H9 (cell line): Measurements from ENCODE around the gene DHX35. TPM values are rescaled to one million over a fixed set of nuclear protein-coding genes. Genes with fewer than 3 reads are reported as not detected.

ENCODE experiments used
- DNase-seq: peaks from one replicate; pipeline ENCODE4 v3.0.0-alpha.2; 2017
- H2AFZ ChIP-seq: one replicate; pipeline ENCODE4 v1.6.1; 2013; ENCODE audit warnings: mild to moderate bottlenecking, low read length, control low read depth, moderate library complexity
- H2AK5ac ChIP-seq: 2 replicates; pipeline ENCODE4 v1.6.1; 2013; ENCODE audit warnings: low read length, control low read depth, mixed read lengths; ENCODE audit not compliant: insufficient read length
- H2BK120ac ChIP-seq: one replicate; pipeline ENCODE4 v1.6.1; 2013; ENCODE audit warnings: low read depth, mild to moderate bottlenecking, low read length, control low read depth, inconsistent platforms; ENCODE audit not compliant: poor library complexity, severe bottlenecking
- H2BK12ac ChIP-seq: 2 replicates; pipeline ENCODE4 v1.6.1; 2013; ENCODE audit warnings: low read length, control low read depth, mixed read lengths, low read depth; ENCODE audit not compliant: insufficient read length
- H2BK15ac ChIP-seq: 2 replicates; pipeline ENCODE4 v1.6.1; 2013; ENCODE audit warnings: low read depth, low read length, control low read depth
- H2BK20ac ChIP-seq: one replicate; pipeline ENCODE4 v1.6.1; 2013; ENCODE audit warnings: low read depth, mild to moderate bottlenecking, low read length, control low read depth, inconsistent platforms; ENCODE audit not compliant: poor library complexity, severe bottlenecking
- H2BK5ac ChIP-seq: 2 replicates; pipeline ENCODE4 v1.6.1; 2013; ENCODE audit warnings: low read length, control low read depth, mixed read lengths; ENCODE audit not compliant: insufficient read length
- H3K14ac ChIP-seq: 2 replicates; pipeline ENCODE4 v1.6.1; 2013; ENCODE audit warnings: low read length, control low read depth; ENCODE audit not compliant: insufficient read depth
- H3K18ac ChIP-seq: 2 replicates; pipeline ENCODE4 v1.6.1; 2013; ENCODE audit warnings: low read depth, mild to moderate bottlenecking, mixed read lengths, low read length, control low read depth; ENCODE audit not compliant: insufficient read length
- H3K23ac ChIP-seq: 2 replicates; pipeline ENCODE4 v1.6.1; 2013; ENCODE audit warnings: low read length, control low read depth, mixed read lengths, low read depth; ENCODE audit not compliant: insufficient read length
- H3K23me2 ChIP-seq: 2 replicates; pipeline ENCODE4 v1.6.1; 2013; ENCODE audit warnings: low read depth, mild to moderate bottlenecking, mixed read lengths, low read length, control low read depth; ENCODE audit not compliant: insufficient read length, poor library complexity, severe bottlenecking
- H3K27ac ChIP-seq: 2 replicates; pipeline ENCODE4 v1.5.1; 2013; ENCODE audit warnings: low read length, control low read depth, mixed read lengths, low read depth; ENCODE audit not compliant: insufficient read length
- H3K27me3 ChIP-seq: 2 replicates; pipeline ENCODE4 v1.6.1; 2013; ENCODE audit warnings: low read length, control low read depth, inconsistent platforms; ENCODE audit not compliant: insufficient read depth
- H3K4ac ChIP-seq: 2 replicates; pipeline ENCODE4 v1.6.1; 2013; ENCODE audit warnings: low read depth, mild to moderate bottlenecking, control low read depth, inconsistent platforms, low read length, moderate library complexity
- H3K4me1 ChIP-seq: 2 replicates; pipeline ENCODE4 v1.6.1; 2013; ENCODE audit warnings: low read length, control low read depth, inconsistent platforms; ENCODE audit not compliant: insufficient read depth
- H3K4me2 ChIP-seq: 2 replicates; pipeline ENCODE4 v1.6.1; 2013; ENCODE audit warnings: low read length, control low read depth, mixed read lengths; ENCODE audit not compliant: insufficient read length, insufficient read depth
- H3K56ac ChIP-seq: 2 replicates; pipeline ENCODE4 v1.6.1; 2013; ENCODE audit warnings: low read depth, mild to moderate bottlenecking, mixed read lengths, low read length, control low read depth; ENCODE audit not compliant: insufficient read length
- H3K79me1 ChIP-seq: 2 replicates; pipeline ENCODE4 v1.6.1; 2013; ENCODE audit warnings: low read depth, mild to moderate bottlenecking, moderate library complexity, low read length, control low read depth, inconsistent platforms; ENCODE audit not compliant: insufficient read depth, poor library complexity, severe bottlenecking
- H3K79me2 ChIP-seq: 2 replicates; pipeline ENCODE4 v1.6.1; 2013; ENCODE audit warnings: low read length, control low read depth, inconsistent platforms; ENCODE audit not compliant: insufficient read depth
- H3K9ac ChIP-seq: 2 replicates; pipeline ENCODE4 v1.6.1; 2013; ENCODE audit warnings: low read length, control low read depth, mixed read lengths; ENCODE audit not compliant: insufficient read length; ENCODE audit errors: extremely low read depth
- H3K9me3 ChIP-seq: one replicate; pipeline ENCODE4 v1.6.1; 2013; ENCODE audit warnings: low read depth, low read length, inconsistent platforms; ENCODE audit not compliant: control insufficient read depth
- H3T11ph ChIP-seq: one replicate; pipeline ENCODE4 v1.6.1; 2013; ENCODE audit warnings: mild to moderate bottlenecking, low read length, control low read depth, inconsistent platforms
- H4K20me1 ChIP-seq: one replicate; pipeline ENCODE4 v1.6.1; 2013; ENCODE audit not compliant: control insufficient read depth, insufficient read length, insufficient read depth
- H4K5ac ChIP-seq: 2 replicates; pipeline ENCODE4 v1.6.1; 2013; ENCODE audit warnings: low read depth, mild to moderate bottlenecking, mixed read lengths, low read length, control low read depth; ENCODE audit not compliant: insufficient read length
- H4K8ac ChIP-seq: replicated peaks from 2 replicates; pipeline ENCODE4 v1.6.1; 2013; ENCODE audit warnings: low read length, control low read depth, mixed read lengths, low read depth; ENCODE audit not compliant: insufficient read length
- H4K91ac ChIP-seq: 2 replicates; pipeline ENCODE4 v1.6.1; 2013; ENCODE audit warnings: low read depth, mild to moderate bottlenecking, moderate library complexity, mixed read lengths, low read length, control low read depth; ENCODE audit not compliant: insufficient read length
- H3K27ac Mint-ChIP-seq, 3 experiments: 2 replicates in 2 of 3; 3 replicates in 1 of 3; pipeline ENCODE4 v1.8.0; 2020 to 2021; ENCODE audit warnings: mixed read lengths in 3 of 3, mild to moderate bottlenecking in 1 of 3, moderate library complexity in 1 of 3
- H3K27me3 Mint-ChIP-seq: 2 replicates; pipeline ENCODE4 v1.8.0; 2021; ENCODE audit warnings: low read depth, mild to moderate bottlenecking, moderate library complexity, mixed read lengths
- H3K36me3 Mint-ChIP-seq, 3 experiments: 2 replicates in 2 of 3; 3 replicates in 1 of 3; pipeline ENCODE4 v1.8.0; 2020 to 2021; ENCODE audit warnings: low read depth in 3 of 3, mixed read lengths in 3 of 3; ENCODE audit not compliant: insufficient read depth in 1 of 3
- H3K4me1 Mint-ChIP-seq, 2 experiments: 2 replicates each; pipeline ENCODE4 v1.8.0; 2020; ENCODE audit warnings: mixed read lengths in 2 of 2
- H3K4me3 Mint-ChIP-seq, 2 experiments: 2 replicates in 1 of 2; 3 replicates in 1 of 2; pipeline ENCODE4 v1.8.0; 2020 to 2021; ENCODE audit warnings: mild to moderate bottlenecking in 2 of 2, mixed read lengths in 2 of 2, moderate library complexity in 1 of 2
- H3K9me3 Mint-ChIP-seq, 2 experiments: 2 replicates in 1 of 2; 3 replicates in 1 of 2; pipeline ENCODE4 v1.8.0; 2020; ENCODE audit warnings: mild to moderate bottlenecking in 2 of 2, mixed read lengths in 2 of 2, moderate library complexity in 1 of 2
- CTCF ChIP-seq: fragments of 200-600 bp; sonication (generic); conservative IDR thresholded peaks from 3 replicates; pipeline ENCODE4 v1.8.0; 2021; ENCODE audit warnings: antibody characterized with exemption, mild to moderate bottlenecking
- WGBS: extraction: QIAGEN DNeasy Blood & Tissue Kit; methylation state at CpG from one replicate; pipeline ENCODE4 v1.1.7; 2013; ENCODE audit warnings: missing lambda C conversion rate, low lambda C conversion rate, mixed read lengths; ENCODE audit not compliant: insufficient read length; ENCODE audit errors: extremely low coverage; 5-methylcytosine and 5-hydroxymethylcytosine counted together
- total RNA-seq: library from RNA; stranded (reverse); gene quantifications from 2 replicates; pipeline ENCODE4 v1.2.1, GENCODE V29; 2021

DHX35 gene
- total RNA-seq, 1 experiment from 2014 or later: 14.4 TPM

GRCh38 chr20:39010496-39010895 is 48.4 kb downstream of the DHX35 start:
- H3K4me1 ChIP-seq: peaks cover 4% of the 10 kb centered on the region
- H3K18ac ChIP-seq: no peak overlapping the region
- no peak overlapping the region for H3K56ac ChIP-seq
- H3K14ac ChIP-seq: no peak overlapping the region
- no peak overlapping the region for H2BK15ac ChIP-seq
- Mint-ChIP-seq H3K36me3 (peaks cover 41 to 71% (median 62%) of the 10 kb centered on the region in 3 experiments), H3K27ac (peak overlapping the region in 2 of 3 experiments; percentile 54 to 64; a peak in 3 of 7 replicates), H3K4me1 (peaks cover 22 to 24% of the 10 kb centered on the region in 2 experiments), H3K9me3 (no peaks in the 10 kb centered on the region), H3K27me3 (no peaks in the 10 kb centered on the region), H3K4me3 (no peak overlapping the region)
- no peaks in the 10 kb centered on the region for H4K20me1 ChIP-seq
- H2AFZ ChIP-seq: no peak overlapping the region
- H3T11ph ChIP-seq: no peak overlapping the region
- H2BK20ac ChIP-seq: no peak overlapping the region
- no peak overlapping the region for H2BK12ac ChIP-seq
- H3K27ac ChIP-seq: no peak overlapping the region
- H3K9ac ChIP-seq: no peak overlapping the region
- H2AK5ac ChIP-seq: no peak overlapping the region
- H3K23me2 ChIP-seq: no peaks in the 10 kb centered on the region
- no peaks in the 10 kb centered on the region for H3K79me1 ChIP-seq
- DNase-seq: peak; percentile 44
- no peak overlapping the region for H4K8ac ChIP-seq
- no peak overlapping the region for H4K91ac ChIP-seq
- no peak overlapping the region for H3K4ac ChIP-seq
- no peak for TF ChIP-seq CTCF
- H3K9me3 ChIP-seq: no peaks in the 10 kb centered on the region
- no peak overlapping the region for H2BK5ac ChIP-seq
- H3K23ac ChIP-seq: no peak overlapping the region
- H3K27me3 ChIP-seq: no peaks in the 10 kb centered on the region
- no peak overlapping the region for H2BK120ac ChIP-seq
- no peak overlapping the region for H4K5ac ChIP-seq
- H3K79me2 ChIP-seq: no peaks in the 10 kb centered on the region
- WGBS: no CpG with 5 or more reads among the region's 1 CpG
- no peak overlapping the region for H3K4me2 ChIP-seq
